K562 (cell line): Measurements from ENCODE around the gene ACADSB. TPM values are rescaled to one million over a fixed set of nuclear protein-coding genes. Genes with fewer than 3 reads are reported as not detected.

Experiments used
- ATAC-seq: fragments of 200-7000 bp; cut with Tn5 transposase; 3 replicates; pipeline ENCODE4 v1.9.1; 2020; ENCODE audit warnings: moderate library complexity
- BruUV-seq: library from RNA; stranded (reverse); fragments of 400-500 nt; replicated peaks from 2 replicates; lab custom pipeline; 2021; lab: Mats Ljungman, UMichigan
- CTCF ChIA-PET: fragments of 300-600 bp; formaldehyde crosslinking; extraction: SDS; loops from one replicate; lab custom pipeline; 2021; ENCODE audit warnings: low intra/inter-chr PET ratio; lab: Yijun Ruan, JAX
- POLR2A ChIA-PET: fragments of 300-600, 350-650 bp; sonication (Branson Sonifier 250); formaldehyde crosslinking; extraction: SDS; loops from one replicate; lab custom pipeline; 2021; ENCODE audit warnings: antibody characterized with exemption, inconsistent platforms; lab: Yijun Ruan, JAX
- DNase-seq, 4 experiments: peaks; one replicate each; pipeline versions ENCODE4 v3.0.0 to v3.0.0-alpha.2; 2011 to 2018; ENCODE audit warnings: low spot score in 3 of 4, mixed read lengths in 3 of 4; ENCODE audit errors: extremely low read depth in 1 of 4
- FAIRE-seq: peaks from 2 replicates; lab custom pipeline; 2011; peaks lifted over from hg19 to GRCh38; lab: Jason Lieb, UNC
- H2AFZ ChIP-seq: 2 replicates; pipeline ENCODE4 v1.6.0; 2011; ENCODE audit warnings: low read depth, low read length, control low read depth, inconsistent platforms
- H3K27ac ChIP-seq: fragments of 200-600 bp; 3 replicates; pipeline ENCODE4 v1.8.0; 2011; ENCODE audit warnings: low read depth, mild to moderate bottlenecking, control low read depth, inconsistent platforms, low read length, moderate library complexity, mixed read lengths; ENCODE audit errors: extremely low read depth
- H3K27me3 ChIP-seq, 2 experiments: fragments of 300-600 bp in 1 of 2; 2 replicates in 1 of 2; 3 replicates in 1 of 2; pipeline versions ENCODE4 v1.6.0 to v1.8.0; 2011; ENCODE audit warnings: inconsistent platforms in 2 of 2, low read length in 2 of 2, mild to moderate bottlenecking in 1 of 2, mixed read lengths in 1 of 2, moderate library complexity in 1 of 2; ENCODE audit not compliant: control insufficient read depth in 2 of 2, insufficient read depth in 2 of 2
- H3K36me3 ChIP-seq: fragments of 300-600 bp; 3 replicates; pipeline ENCODE4 v1.8.0; 2011; ENCODE audit warnings: mild to moderate bottlenecking, low read length, inconsistent platforms; ENCODE audit not compliant: control insufficient read depth, insufficient read depth
- H3K4me1 ChIP-seq, 2 experiments: fragments of 200-600 bp in 1 of 2; replicated peaks in 1 of 2; 2 replicates in 1 of 2; 3 replicates in 1 of 2; pipeline versions ENCODE4 v1.5.1 to v1.8.0; 2011; ENCODE audit warnings: inconsistent platforms in 2 of 2, low read length in 2 of 2, mild to moderate bottlenecking in 1 of 2, mixed read lengths in 1 of 2, moderate library complexity in 1 of 2; ENCODE audit not compliant: control insufficient read depth in 2 of 2, insufficient read depth in 2 of 2
- H3K4me2 ChIP-seq: 2 replicates; pipeline ENCODE4 v1.6.1; 2011; ENCODE audit warnings: low read length, control low read depth, inconsistent platforms, mixed read lengths; ENCODE audit not compliant: insufficient read depth
- H3K4me3 ChIP-seq: fragments of 200-600 bp; sonication (generic), shearing (Covaris generic); 2 replicates; pipeline ENCODE4 v1.5.1; 2016; ENCODE audit warnings: control low read depth, inconsistent platforms
- H3K79me2 ChIP-seq: fragments of 200-600 bp; 3 replicates; pipeline ENCODE4 v1.8.0; 2011; ENCODE audit warnings: low read length, inconsistent platforms; ENCODE audit not compliant: control insufficient read depth, insufficient read depth
- H3K9ac ChIP-seq, 2 experiments: 2 replicates each; pipeline versions ENCODE4 v1.6.0 to v1.6.1; 2011; ENCODE audit warnings: low read depth in 2 of 2, low read length in 2 of 2, control low read depth in 1 of 2, inconsistent platforms in 1 of 2, mild to moderate bottlenecking in 1 of 2, mixed read lengths in 1 of 2; ENCODE audit not compliant: insufficient read depth in 1 of 2
- H3K9me1 ChIP-seq: one replicate; pipeline ENCODE4 v1.6.0; 2011; ENCODE audit warnings: inconsistent platforms, mild to moderate bottlenecking, low read length, moderate library complexity; ENCODE audit not compliant: control insufficient read depth, insufficient read depth
- H3K9me3 ChIP-seq: replicated peaks from 2 replicates; pipeline ENCODE4 v1.5.1; 2011; ENCODE audit warnings: low read depth, low read length, inconsistent platforms; ENCODE audit not compliant: control insufficient read depth, insufficient read depth
- H4K20me1 ChIP-seq: replicated peaks from 2 replicates; pipeline ENCODE4 v1.6.1; 2011; ENCODE audit warnings: low read length, inconsistent platforms, mixed read lengths; ENCODE audit not compliant: control insufficient read depth, insufficient read depth
- ARID3B ChIP-seq: fragments of 250-450 bp; sonication (Bioruptor Pico); IDR thresholded peaks from 2 replicates; pipeline ENCODE4 v1.4.0; 2020; ENCODE audit warnings: borderline replicate concordance
- BCL6 ChIP-seq: fragments of 250-450 bp; sonication (Bioruptor Pico); IDR thresholded peaks from 2 replicates; pipeline ENCODE4 v1.4.0; 2020
- BHLHE40 ChIP-seq: IDR thresholded peaks from 2 replicates; pipeline ENCODE4 v1.6.1; 2011; ENCODE audit warnings: low read length, improper control_type of control experiment
- E4F1 ChIP-seq: fragments of 250-450 bp; sonication (Bioruptor Pico); IDR thresholded peaks from 2 replicates; pipeline ENCODE4 v1.5.0; 2021; ENCODE audit warnings: mild to moderate bottlenecking, borderline replicate concordance
- NCOR1 ChIP-seq: fragments of 450-650 bp; IDR thresholded peaks from 2 replicates; pipeline ENCODE4 v1.6.1; 2016; ENCODE audit warnings: mild to moderate bottlenecking, moderate library complexity
- POLR2B ChIP-seq: fragments of 450-650 bp; IDR thresholded peaks from 2 replicates; pipeline ENCODE4 v1.6.1; 2018; ENCODE audit warnings: low read depth; ENCODE audit not compliant: partially characterized antibody
- TAF1 ChIP-seq: IDR thresholded peaks from 2 replicates; pipeline ENCODE4 v1.6.1; 2011; ENCODE audit warnings: mild to moderate bottlenecking, low read length, moderate library complexity; ENCODE audit not compliant: insufficient read depth, control insufficient read depth, severe bottlenecking; ENCODE audit errors: extremely low read depth
- TCF15 ChIP-seq: fragments of 250-450 bp; sonication (Bioruptor Pico); IDR thresholded peaks from 2 replicates; pipeline ENCODE4 v1.8.0; 2022; ENCODE audit warnings: moderate library complexity, mild to moderate bottlenecking, inconsistent platforms
- TFE3 ChIP-seq: fragments of 450-650 bp; formaldehyde crosslinking; IDR thresholded peaks from 2 replicates; pipeline ENCODE4 v1.4.0; 2020; ENCODE audit warnings: mild to moderate bottlenecking, mixed read lengths
- ZKSCAN8 ChIP-seq: fragments of 200-800 bp; sonication (Bioruptor generic); IDR thresholded peaks from 2 replicates; pipeline ENCODE4 v1.6.1; 2016; ENCODE audit warnings: missing genetic modification characterization, missing compliant biosample characterization
- ZNF23 ChIP-seq: fragments of 250-450 bp; sonication (Bioruptor Pico); IDR thresholded peaks from 2 replicates; pipeline ENCODE4 v1.4.0; 2020; ENCODE audit warnings: mild to moderate bottlenecking
- WGBS: fragments of 100-300 bp; shearing (Covaris generic); methylation state at CpG from one replicate; pipeline ENCODE4 v1.1.6; 2016; ENCODE audit warnings: low coverage, mixed read lengths; ENCODE audit not compliant: insufficient coverage; ENCODE audit errors: missing lambda C conversion rate; 5-methylcytosine and 5-hydroxymethylcytosine counted together
- in situ Hi-C: fragments of 300-500 bp; cut with MboI; formaldehyde crosslinking; loops from 4 replicates; pipeline ENCODE4 v1.15.0; 2018; ENCODE audit warnings: inconsistent platforms, mixed read lengths
- intact Hi-C: fragments of 100-400 bp; cut with micrococcal nuclease; formaldehyde crosslinking; loops from 2 replicates; pipeline ENCODE4 v1.14.2; 2022
- polyA plus RNA-seq, 8 experiments: library from polyadenylated mRNA; depleted of rRNA in 4 of 8; stranded (reverse) in 5 of 8; unstranded in 3 of 8; fragments of >200 nt; fragmentation: Nextera tagmentation in 2 of 8; fragmentation: Illumina TruSeq in 1 of 8; extraction: Ambion mirVana in 2 of 8; extraction: Trizol in 1 of 8; gene quantifications; 2 replicates each; pipeline versions ENCODE4 v1.2.1 to v1.2.3, GENCODE V29; 2011 to 2014; ENCODE audit warnings: inconsistent platforms in 1 of 8, missing spikeins in 1 of 8
- total RNA-seq, 7 experiments: library from RNA; depleted of rRNA in 6 of 7; stranded (reverse); fragments of >200 nt in 6 of 7; fragmentation: Illumina TruSeq in 2 of 7; extraction: Trizol in 2 of 7; gene quantifications; 2 replicates each; pipeline versions ENCODE4 v1.2.1 to v1.2.3, GENCODE V29; 2011 to 2021; ENCODE audit warnings: low replicate concordance in 1 of 7

Gene ACADSB
- total and polyA plus RNA-seq, 9 of the 15 experiments (the other 6 are each of a cell fraction or from before 2014, with no cell fraction given): 2.9 to 9.1 (median 5.8) TPM

DNA sequence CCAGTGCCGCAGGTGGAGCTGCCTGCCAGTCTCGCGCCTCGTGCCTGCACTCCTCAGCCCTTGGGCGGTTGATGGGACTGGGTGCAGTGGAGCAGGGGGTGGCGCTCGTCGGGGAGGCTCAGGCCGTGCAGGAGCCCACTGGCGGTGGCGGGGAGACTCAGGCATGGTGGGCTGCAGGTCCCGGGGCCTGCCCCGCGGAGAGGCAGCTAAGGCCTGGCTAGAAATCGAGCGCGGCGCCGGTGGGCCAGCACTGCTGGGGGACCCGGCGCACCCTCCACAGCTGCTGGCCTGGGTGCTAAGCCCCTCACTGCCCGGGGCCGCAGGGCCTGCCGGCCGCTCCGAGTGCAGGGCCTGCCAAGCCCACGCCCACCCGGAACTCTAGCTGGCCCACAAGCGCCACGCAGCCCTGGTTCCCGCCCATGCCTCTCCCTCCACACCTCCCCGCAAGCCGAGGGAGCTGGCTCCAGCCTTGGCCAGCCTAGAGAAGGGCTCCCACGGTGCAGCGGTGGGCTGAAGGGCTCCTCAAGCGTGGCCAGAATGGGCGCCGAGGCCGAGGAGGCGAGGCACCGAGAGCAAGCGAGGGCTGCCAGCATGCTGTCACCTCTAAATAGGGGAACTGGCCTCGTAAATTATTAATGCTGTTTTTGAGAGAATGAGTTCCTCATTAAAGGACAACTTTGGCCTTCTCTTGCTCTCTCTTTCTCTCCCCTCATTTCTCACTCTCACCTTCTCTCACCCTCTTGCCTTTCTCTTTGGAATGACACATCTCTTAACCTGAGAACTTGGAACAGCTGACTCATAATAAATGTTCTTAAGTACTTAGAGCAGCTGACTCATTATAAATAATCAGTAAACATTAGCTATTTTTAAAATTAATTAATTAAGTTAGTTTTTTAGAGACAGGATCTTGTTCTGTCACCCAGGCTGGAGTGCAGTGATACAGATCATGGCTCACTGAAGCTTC is 4.9 kb downstream of the ACADSB start:
- no peaks in the 10 kb centered on the region for H3K9me1 ChIP-seq
- intact Hi-C loops (no loop called here), in situ Hi-C loops (no loop called here)
- no peak for ATAC-seq
- H2AFZ ChIP-seq: no peak overlapping the region
- no peak overlapping the region for H3K4me2 ChIP-seq
- H3K27me3 ChIP-seq: no peaks in the 10 kb centered on the region
- H3K9me3 ChIP-seq: no peaks in the 10 kb centered on the region
- WGBS: 94% methylated on average over 19 of the region's 43 CpGs
- no TSS peak for BruUV-seq
- ChIA-PET CTCF (no interaction called here), POLR2A (interaction anchor here (0.6 kb wide), 1 partner anchor 18 kb away, joined by 3 read pairs; no protein-coding TSS in a partner anchor)
- no peak for FAIRE-seq
- no peak overlapping the region for H3K9ac ChIP-seq
- H4K20me1 ChIP-seq: no peaks in the 10 kb centered on the region
- peaks cover 5 to 11% of the 10 kb centered on the region in 2 experiments; a peak in 4 of 5 replicates for H3K4me1 ChIP-seq
- peaks cover 12% of the 10 kb centered on the region for H3K79me2 ChIP-seq
- H3K36me3 ChIP-seq: no peaks in the 10 kb centered on the region
- no peak overlapping the region for H3K27ac ChIP-seq
- H3K4me3 ChIP-seq: no peak overlapping the region
- no peak for DNase-seq
- TF ChIP-seq E4F1 (no peak), TFE3 (CRISPR knock-in tag) (no peak), ZNF23 (CRISPR knock-in tag) (no peak), ARID3B (CRISPR knock-in tag) (no peak), POLR2B (no peak), TCF15 (CRISPR knock-in tag) (no peak), ZKSCAN8 (CRISPR knock-in tag) (no peak), BHLHE40 (no peak), BCL6 (CRISPR knock-in tag) (no peak), NCOR1 (no peak), TAF1 (no peak)
